GM12878 (cell line): ENCODE results near the gene TTC39B. TPM values are rescaled to one million over a fixed set of nuclear protein-coding genes. Genes with fewer than 3 reads are reported as not detected.

Experiments used
- ATAC-seq: fragments of 200-7000 bp; cut with Tn5 transposase; 3 replicates; pipeline ENCODE4 v1.9.1; 2020; ENCODE audit warnings: mild to moderate bottlenecking, moderate library complexity
- BruUV-seq: library from RNA; stranded (reverse); fragments of 400-500 nt; replicated peaks from 2 replicates; lab custom pipeline; 2021; lab: Mats Ljungman, UMichigan
- CTCF ChIA-PET: fragments of 300-600 bp; sonication (Branson Sonifier 250); formaldehyde crosslinking; extraction: SDS; loops from one replicate; lab custom pipeline; 2021; ENCODE audit warnings: inconsistent platforms; lab: Yijun Ruan, JAX
- POLR2A ChIA-PET: fragments of 350-600 bp; formaldehyde crosslinking; extraction: SDS; loops from one replicate; lab custom pipeline; 2021; ENCODE audit warnings: inconsistent platforms; lab: Charles Lee
- RAD21 ChIA-PET: fragments of 300-600 bp; sonication (Branson Sonifier 250); formaldehyde crosslinking; loops from one replicate; lab custom pipeline; 2023; ENCODE audit warnings: antibody characterized with exemption; ENCODE audit not compliant: unreplicated experiment; lab: Charles Lee
- SMC1A ChIA-PET: fragments of 300-600 bp; sonication (Branson Sonifier 250); formaldehyde crosslinking; loops from one replicate; lab custom pipeline; 2023; ENCODE audit not compliant: unreplicated experiment, uncharacterized antibody; lab: Charles Lee
- DNase-seq: peaks from one replicate; pipeline ENCODE4 v3.0.0-alpha.2; 2011; ENCODE audit warnings: low read depth, low spot score
- FAIRE-seq: peaks from 3 replicates; lab custom pipeline; 2011; peaks lifted over from hg19 to GRCh38; lab: Jason Lieb, UNC
- H2AFZ ChIP-seq: 2 replicates; pipeline ENCODE4 v1.6.0; 2011; ENCODE audit warnings: low read depth, low read length, control low read depth; ENCODE audit not compliant: control insufficient read depth
- H3K27ac ChIP-seq: 2 replicates; pipeline ENCODE4 v1.5.1; 2011; ENCODE audit warnings: control low read depth; ENCODE audit not compliant: control insufficient read depth, insufficient read depth
- H3K27me3 ChIP-seq, 2 experiments: replicated peaks in 1 of 2; 2 replicates each; pipeline versions ENCODE4 v1.6.0 to v1.6.1; 2011; ENCODE audit warnings: low read length in 1 of 2; ENCODE audit not compliant: control insufficient read depth in 2 of 2, insufficient read depth in 2 of 2
- H3K36me3 ChIP-seq, 2 experiments: 2 replicates each; pipeline ENCODE4 v1.5.1; 2011; ENCODE audit warnings: low read length in 1 of 2; ENCODE audit not compliant: control insufficient read depth in 2 of 2, insufficient read depth in 2 of 2
- H3K4me1 ChIP-seq: 2 replicates; pipeline ENCODE4 v1.6.1; 2011; ENCODE audit warnings: mild to moderate bottlenecking, low read length, moderate library complexity, mixed read lengths; ENCODE audit not compliant: control insufficient read depth, insufficient read depth
- H3K4me2 ChIP-seq: 2 replicates; pipeline ENCODE4 v1.6.0; 2011; ENCODE audit warnings: control low read depth; ENCODE audit not compliant: control insufficient read depth, insufficient read depth
- H3K4me3 ChIP-seq: fragments of 200-600 bp; sonication (generic); 2 replicates; pipeline ENCODE4 v1.5.1; 2016
- H3K79me2 ChIP-seq: 2 replicates; pipeline ENCODE4 v1.6.0; 2011; ENCODE audit warnings: low read length; ENCODE audit not compliant: control insufficient read depth, insufficient read depth
- H3K9ac ChIP-seq: 2 replicates; pipeline ENCODE4 v1.8.0; 2011; ENCODE audit warnings: low read length, control low read depth, mixed read lengths; ENCODE audit not compliant: control insufficient read depth, insufficient read depth
- H3K9me3 ChIP-seq: replicated peaks from 3 replicates; pipeline ENCODE4 v1.5.1; 2011; ENCODE audit warnings: mild to moderate bottlenecking, low read length; ENCODE audit not compliant: control insufficient read depth, insufficient read depth
- H4K20me1 ChIP-seq: 2 replicates; pipeline ENCODE4 v1.6.0; 2011; ENCODE audit not compliant: control insufficient read depth, insufficient read depth
- BMI1 ChIP-seq: fragments of 450-650 bp; IDR thresholded peaks from 2 replicates; pipeline ENCODE4 v1.6.1; 2016; ENCODE audit warnings: mild to moderate bottlenecking, moderate library complexity, borderline replicate concordance
- CBX5 ChIP-seq: sonication (generic); IDR thresholded peaks from 2 replicates; pipeline ENCODE4 v1.6.1; 2016; ENCODE audit warnings: low read depth, moderate library complexity, mild to moderate bottlenecking, inconsistent platforms
- CEBPZ ChIP-seq: fragments of 150-350 bp; IDR thresholded peaks from 2 replicates; pipeline ENCODE4 v1.6.1; 2016; ENCODE audit warnings: low read depth, low read length
- E2F8 ChIP-seq: fragments of 450-650 bp; IDR thresholded peaks from 2 replicates; pipeline ENCODE4 v1.6.1; 2018; ENCODE audit warnings: mild to moderate bottlenecking, low read depth, moderate library complexity; ENCODE audit not compliant: partially characterized antibody
- E4F1 ChIP-seq: fragments of 450-650 bp; IDR thresholded peaks from 2 replicates; pipeline ENCODE4 v1.6.1; 2018; ENCODE audit warnings: borderline replicate concordance, mild to moderate bottlenecking; ENCODE audit not compliant: partially characterized antibody
- IRF5 ChIP-seq: fragments of 450-650 bp; IDR thresholded peaks from 2 replicates; pipeline ENCODE4 v1.6.1; 2017; ENCODE audit warnings: borderline replicate concordance
- KDM1A ChIP-seq: fragments of 200-600 bp; sonication (generic); IDR thresholded peaks from 2 replicates; pipeline ENCODE4 v1.6.1; 2016; ENCODE audit warnings: borderline replicate concordance
- MTA2 ChIP-seq: fragments of 450-650 bp; IDR thresholded peaks from 2 replicates; pipeline ENCODE4 v1.6.1; 2016; ENCODE audit warnings: low read depth, mild to moderate bottlenecking, moderate library complexity
- NR2C2 ChIP-seq: IDR thresholded peaks from 2 replicates; pipeline ENCODE4 v1.6.1; 2011; ENCODE audit warnings: borderline replicate concordance, low read depth; ENCODE audit not compliant: control insufficient read depth, insufficient read length
- POU2F2 ChIP-seq: IDR thresholded peaks from 3 replicates; pipeline ENCODE4 v1.6.1; 2011; ENCODE audit warnings: low read depth, mild to moderate bottlenecking, low read length, borderline replicate concordance
- SMARCA5 ChIP-seq: fragments of 450-650 bp; IDR thresholded peaks from 2 replicates; pipeline ENCODE4 v1.6.1; 2017; ENCODE audit warnings: mild to moderate bottlenecking
- SPI1 ChIP-seq: IDR thresholded peaks from 2 replicates; pipeline ENCODE4 v1.6.1; 2011; ENCODE audit warnings: low read depth, mild to moderate bottlenecking, low read length, moderate library complexity, borderline replicate concordance; ENCODE audit not compliant: insufficient read depth
- WGBS: methylation state at CpG from one replicate; pipeline ENCODE4 v1.1.6; 2016; ENCODE audit warnings: low lambda C conversion rate; ENCODE audit not compliant: insufficient replicate concordance, insufficient coverage; ENCODE audit errors: missing lambda C conversion rate; 5-methylcytosine and 5-hydroxymethylcytosine counted together
- in situ Hi-C: fragments of 300-500 bp; cut with MboI; formaldehyde crosslinking; loops from 9 replicates; pipeline ENCODE4 v1.14.3; 2018; ENCODE audit warnings: mixed read lengths
- intact Hi-C: fragments of 100-400 bp; cut with micrococcal nuclease; formaldehyde crosslinking; loops from one replicate; pipeline ENCODE4 v1.14.2; 2022; ENCODE audit not compliant: unreplicated experiment
- polyA plus RNA-seq, 11 experiments: library from polyadenylated mRNA; depleted of rRNA in 4 of 11; unstranded in 6 of 11; stranded (reverse) in 5 of 11; fragments of >200 nt; fragmentation: Nextera tagmentation in 4 of 11; fragmentation: Illumina TruSeq in 1 of 11; extraction: Ambion mirVana in 4 of 11; extraction: Trizol in 1 of 11; gene quantifications; 1 replicate in 1 of 11; 2 replicates in 10 of 11; pipeline versions ENCODE4 v1.2.1 to v1.2.3, GENCODE V29; 2011 to 2016; ENCODE audit warnings: inconsistent platforms in 2 of 11, missing spikeins in 2 of 11, low read depth in 1 of 11
- total RNA-seq, 4 experiments: library from RNA; depleted of rRNA in 3 of 4; stranded (reverse); fragments of >200 nt in 3 of 4; fragmentation: Illumina TruSeq in 1 of 4; extraction: Trizol in 1 of 4; gene quantifications; 2 replicates each; pipeline versions ENCODE4 v1.2.1 to v1.2.3, GENCODE V29; 2013 to 2021

The TTC39B gene
- total and polyA plus RNA-seq, 10 of the 15 experiments (the other 5 are each of a cell fraction or from before 2014, with no cell fraction given) = 0.68 to 2.5 (median 1.5) TPM

GRCh38 chr9:15153961-15154360 lies 153.1 kb downstream of the TTC39B start:
- ChIA-PET SMC1A (interaction anchor here (0.6 kb wide), 1 partner anchor 28 kb away, joined by 3 read pairs; no protein-coding TSS in a partner anchor), CTCF (interaction anchor here (1.2 kb wide), 1 partner anchor 19 kb away, joined by 3 read pairs; no protein-coding TSS in a partner anchor), POLR2A (interaction anchor here (0.6 kb wide), 1 partner anchor 15 kb away, joined by 6 read pairs; no protein-coding TSS in a partner anchor), RAD21 (interaction anchor here (0.6 kb wide), 1 partner anchor 690 kb away, joined by 3 read pairs; no protein-coding TSS in a partner anchor)
- no peaks in the 10 kb centered on the region for H3K4me1 ChIP-seq
- H3K4me2 ChIP-seq = no peak overlapping the region
- 11% methylated on average over 3 of the region's 3 CpGs for WGBS
- intact Hi-C loops (no loop called here), in situ Hi-C loops (no loop called here)
- no peak for FAIRE-seq
- H3K27me3 ChIP-seq = no peaks in the 10 kb centered on the region
- ATAC-seq = no peak
- H4K20me1 ChIP-seq = no peaks in the 10 kb centered on the region
- H3K9me3 ChIP-seq = no peaks in the 10 kb centered on the region
- no peaks in the 10 kb centered on the region for H3K79me2 ChIP-seq
- H3K27ac ChIP-seq = no peak overlapping the region
- H3K4me3 ChIP-seq = no peak overlapping the region
- no peak overlapping the region for H3K9ac ChIP-seq
- DNase-seq = no peak
- no peak overlapping the region for H2AFZ ChIP-seq
- H3K36me3 ChIP-seq = no peaks in the 10 kb centered on the region
- TF ChIP-seq MTA2 (no peak), POU2F2 (no peak), BMI1 (no peak), NR2C2 (no peak), IRF5 (no peak), SPI1 (no peak), CEBPZ (no peak), E4F1 (no peak), CBX5 (no peak), SMARCA5 (no peak), KDM1A (no peak), E2F8 (no peak)
- BruUV-seq = no TSS peak
